HG03432 (cell line): ENCODE results near the gene TECPR1.

Experiments used
- ATAC-seq: cut with Tn5 transposase; IDR thresholded peaks from one replicate; pipeline ENCODE4 v1.9.1; 2021; ENCODE audit warnings: mild to moderate bottlenecking, moderate library complexity; ENCODE audit not compliant: unreplicated experiment

The TECPR1 gene

GRCh38 chr7:98166668-98166970, 85.4 kb downstream of the TECPR1 start:
- ATAC-seq: no peak

GRCh38 chr7:98165827-98166667, 86.0 kb downstream of the TECPR1 start:
- ATAC-seq: peak; percentile 78
